NCI-H510A treated with DMSO at 0.1 percent for 48 hours (cell line): ENCODE measurements around the gene PPP2R5A.
"Not testable (repeated sequence)": the region's sequence is repeated elsewhere in the genome, so short reads cannot be mapped to it uniquely, and the experiment has no call there.

Source experiments
- DNase-seq: peaks from one replicate; lab custom pipeline; 2025; lab: John Stamatoyannopoulos, UW

Gene PPP2R5A

GRCh38 chr1:212297338-212297737 lies 12.1 kb downstream of the PPP2R5A start:
- no peak for DNase-seq

GRCh38 chr1:212301580-212301979 lies 16.4 kb downstream of the PPP2R5A start:
- no peak for DNase-seq

DNA sequence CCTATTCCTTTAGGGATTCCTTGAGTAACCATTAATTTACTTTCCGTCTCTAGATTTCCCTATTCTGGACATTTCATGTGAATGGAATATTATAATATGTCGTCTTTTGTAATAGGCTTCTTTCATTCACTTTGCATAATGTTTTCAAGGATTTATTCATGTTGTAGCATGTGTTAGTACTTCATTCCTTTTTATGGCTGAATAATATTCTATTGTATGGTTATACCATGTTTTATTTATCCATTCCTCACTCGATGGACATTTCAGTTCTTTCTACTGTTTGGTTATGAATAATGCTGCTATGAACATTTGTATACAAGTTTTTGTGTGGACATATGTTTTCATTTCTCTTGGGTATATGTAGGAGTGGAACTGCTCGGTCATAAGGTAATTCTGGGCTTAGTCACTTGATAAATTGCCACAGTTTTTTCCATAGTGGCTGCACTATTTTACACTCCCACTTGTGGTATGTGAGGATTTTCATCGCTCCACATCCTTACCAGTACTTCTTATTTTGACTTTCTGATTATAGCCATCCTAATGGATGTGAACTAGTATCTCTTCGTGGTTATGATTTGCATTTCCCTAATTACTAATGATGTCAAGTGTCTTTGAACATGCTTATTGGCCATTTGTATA lies 17.7 kb downstream of the PPP2R5A start:
- no peak for DNase-seq

DNA sequence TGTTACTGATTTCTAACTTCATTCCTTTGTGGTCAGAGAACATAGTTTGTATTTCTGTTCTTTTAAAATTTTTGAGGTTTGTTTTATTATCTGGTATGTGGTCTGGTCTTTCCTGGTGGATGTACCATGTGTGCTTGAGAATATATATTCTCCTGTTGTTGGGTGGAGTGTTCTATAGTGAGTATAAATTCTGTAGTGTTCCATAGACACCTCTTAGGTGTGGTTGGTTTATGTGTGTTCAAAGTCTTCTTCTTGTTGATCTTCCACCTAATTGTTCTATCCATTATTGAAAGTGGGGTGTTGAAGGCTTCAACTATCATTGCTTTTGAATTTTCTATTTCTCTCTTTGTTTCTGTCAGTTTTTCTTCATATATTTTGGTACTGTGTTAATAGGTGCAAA lies 20.1 kb downstream of the PPP2R5A start:
- no peak for DNase-seq

DNA sequence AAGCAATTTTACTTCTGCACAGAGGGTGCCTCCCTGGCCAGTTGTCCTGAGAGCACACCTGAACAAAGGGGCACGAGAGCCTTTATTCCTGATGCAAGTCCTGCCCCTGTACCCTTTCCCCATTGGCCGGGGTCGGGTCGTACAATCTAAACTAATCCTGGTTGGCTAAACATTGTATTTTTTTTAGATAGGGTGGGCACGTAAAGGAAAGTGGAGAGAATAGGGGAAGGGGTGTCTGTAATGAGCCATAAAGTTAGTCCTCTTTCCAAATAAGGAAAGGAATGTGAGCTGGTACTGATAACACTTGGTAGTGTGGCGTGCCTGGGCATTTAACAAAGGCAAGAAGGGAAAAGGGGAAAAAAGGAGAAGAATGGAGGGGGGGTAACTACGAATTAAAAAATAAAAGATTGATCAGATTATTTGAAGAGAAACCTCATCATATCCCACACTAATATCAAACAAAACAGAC lies 20.8 kb downstream of the PPP2R5A start:
- not testable (repeated sequence) for DNase-seq

GRCh38 chr1:212309967-212310366 lies 24.8 kb downstream of the PPP2R5A start:
- no peak for DNase-seq

DNA sequence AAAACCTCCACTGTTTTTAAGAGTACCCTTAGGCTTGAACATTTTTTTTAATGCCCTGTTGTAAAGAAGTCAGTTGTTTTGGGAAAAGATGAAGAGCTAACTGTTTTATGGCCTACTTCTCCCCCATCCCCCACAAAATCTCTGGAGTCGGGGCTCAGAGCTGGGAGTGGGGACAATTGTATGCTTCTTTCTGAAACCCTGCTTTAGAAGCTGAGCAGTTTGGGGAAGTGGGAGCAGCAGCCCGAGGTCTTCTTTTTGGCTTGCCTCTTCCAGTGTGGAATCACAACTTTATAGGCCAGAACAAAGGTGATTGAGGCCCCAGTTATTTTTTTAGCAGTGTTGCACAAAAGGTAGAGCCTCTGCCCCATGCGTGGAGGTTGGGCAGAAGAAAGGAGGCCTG lies 25.2 kb downstream of the PPP2R5A start:
- DNase-seq = no peak

- DNase-seq = no peak
Measured at GRCh38 chr1:212311836-212312497, 26.8 kb downstream of the PPP2R5A start.

DNA sequence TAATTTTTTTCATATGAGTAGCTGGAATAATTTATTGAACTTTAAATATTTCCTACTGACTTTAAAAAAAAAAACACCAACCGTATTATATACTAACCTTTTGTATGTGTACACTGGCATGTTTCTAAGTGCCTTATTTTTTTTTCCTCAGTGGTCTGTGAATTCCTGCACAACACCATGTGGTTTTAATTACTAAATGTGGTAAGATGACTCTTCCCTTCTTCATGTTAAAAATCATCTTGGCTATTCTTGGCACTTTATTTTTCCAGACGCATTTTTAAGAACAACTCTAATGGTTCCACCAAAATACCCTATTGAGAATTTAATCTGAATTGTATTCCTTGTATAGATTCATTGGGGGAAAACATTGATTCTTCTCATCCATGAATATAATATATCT lies 28.4 kb downstream of the PPP2R5A start:
- DNase-seq = no peak

DNA sequence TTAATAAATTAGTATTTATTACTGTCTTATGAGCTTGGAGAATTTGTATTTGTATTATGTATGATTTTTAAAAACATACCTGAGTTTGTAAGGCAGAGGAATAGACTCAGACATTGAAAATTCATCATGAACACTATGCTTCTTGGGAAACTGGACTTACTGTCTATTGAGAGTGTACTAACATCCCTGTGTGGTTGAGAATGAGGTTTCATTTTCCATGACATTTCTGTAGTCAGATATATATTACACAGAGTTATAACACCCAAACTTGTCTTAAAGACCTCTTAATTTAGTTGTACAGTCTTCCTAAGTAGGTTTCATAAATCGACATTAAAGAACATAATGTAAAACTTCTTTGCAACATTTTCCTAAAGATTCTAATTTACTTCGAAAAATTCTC lies 30.0 kb downstream of the PPP2R5A start:
- no peak for DNase-seq

- DNase-seq = peak; percentile 30
Measured at GRCh38 chr1:212315907-212316306, 30.7 kb downstream of the PPP2R5A start.

- no peak for DNase-seq
Measured at GRCh38 chr1:212317916-212318315, 32.7 kb downstream of the PPP2R5A start.

DNA sequence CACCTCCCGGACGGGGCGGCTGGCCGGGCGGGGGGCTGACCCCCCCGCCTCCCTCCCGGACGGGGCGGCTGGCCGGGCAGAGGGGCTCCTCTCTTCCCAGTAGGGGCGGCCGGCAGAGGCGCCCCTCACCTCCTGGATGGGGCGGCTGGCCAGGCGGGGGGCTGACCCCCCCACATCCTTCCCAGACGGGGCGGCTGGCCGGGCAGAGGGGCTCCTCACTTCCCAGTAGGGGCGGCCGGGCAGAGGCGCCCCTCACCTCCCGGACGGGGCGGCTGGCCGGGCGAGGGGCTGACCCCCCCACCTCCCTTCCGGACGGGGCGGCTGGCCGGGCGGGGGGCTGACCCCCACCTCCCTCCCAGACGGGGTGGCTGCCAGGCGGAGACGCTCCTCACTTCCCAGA lies 35.8 kb downstream of the PPP2R5A start:
- DNase-seq = not testable (repeated sequence)

- no peak for DNase-seq
Measured at GRCh38 chr1:212323066-212323465, 37.9 kb downstream of the PPP2R5A start.

DNA sequence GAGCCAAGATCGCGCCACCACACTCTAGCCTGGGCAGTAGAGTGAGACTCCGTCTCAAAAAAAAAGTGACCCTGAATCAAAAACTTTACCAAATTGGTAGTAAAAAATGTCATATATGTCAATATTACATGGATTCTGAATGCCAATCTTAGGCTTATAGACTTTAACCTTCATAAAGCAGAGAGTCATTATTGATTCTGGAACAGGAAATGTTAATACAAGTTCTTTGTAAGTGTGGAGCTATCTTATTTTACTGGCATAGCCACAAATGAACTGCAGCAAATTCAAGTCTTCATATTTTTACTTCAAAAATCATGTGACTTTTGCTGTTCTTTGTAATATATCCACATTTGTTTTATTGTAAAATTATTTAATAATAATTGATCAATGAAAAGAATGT lies 41.3 kb downstream of the PPP2R5A start:
- no peak for DNase-seq

- DNase-seq = no peak
Measured at GRCh38 chr1:212328248-212328647, 43.0 kb downstream of the PPP2R5A start.

DNA sequence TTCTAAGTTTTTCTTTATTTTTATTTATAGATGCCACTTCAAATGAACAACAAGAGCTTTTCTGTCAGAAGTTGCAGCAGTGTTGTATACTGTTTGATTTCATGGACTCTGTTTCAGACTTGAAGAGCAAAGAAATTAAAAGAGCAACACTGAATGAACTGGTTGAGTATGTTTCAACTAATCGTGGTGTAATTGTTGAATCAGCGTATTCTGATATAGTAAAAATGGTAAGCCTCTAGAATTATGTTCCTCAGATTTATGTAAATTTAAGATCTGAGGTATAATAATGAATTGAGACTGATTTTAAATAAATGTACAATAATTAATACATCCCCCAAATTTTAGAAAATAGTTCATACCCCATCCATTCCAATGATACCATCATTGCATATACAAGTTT lies 43.9 kb downstream of the PPP2R5A start:
- DNase-seq = no peak

DNA sequence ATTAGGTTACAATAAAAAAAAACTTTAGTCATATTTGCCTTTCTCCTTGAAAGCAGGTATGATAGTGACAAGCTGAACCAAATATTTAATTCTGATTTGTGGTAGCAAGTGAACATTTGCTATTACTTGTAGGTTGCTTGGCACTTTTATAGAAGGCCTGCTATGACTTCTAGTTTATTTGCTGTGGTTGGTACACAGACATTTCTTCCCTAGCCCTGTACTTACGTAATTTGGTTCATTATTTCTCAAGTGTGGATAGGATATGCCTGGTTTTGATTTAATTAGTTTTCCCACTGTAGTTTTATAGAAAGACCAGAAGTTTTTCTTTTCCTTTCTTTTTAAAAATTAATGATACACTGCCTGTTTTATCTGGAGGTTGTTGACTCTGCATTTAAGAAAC lies 55.9 kb downstream of the PPP2R5A start:
- no peak for DNase-seq

- DNase-seq = no peak
Measured at GRCh38 chr1:212344905-212345304, 59.7 kb downstream of the PPP2R5A start.

GRCh38 chr1:212346601-212347000 lies 61.4 kb downstream of the PPP2R5A start:
- no peak for DNase-seq

DNA sequence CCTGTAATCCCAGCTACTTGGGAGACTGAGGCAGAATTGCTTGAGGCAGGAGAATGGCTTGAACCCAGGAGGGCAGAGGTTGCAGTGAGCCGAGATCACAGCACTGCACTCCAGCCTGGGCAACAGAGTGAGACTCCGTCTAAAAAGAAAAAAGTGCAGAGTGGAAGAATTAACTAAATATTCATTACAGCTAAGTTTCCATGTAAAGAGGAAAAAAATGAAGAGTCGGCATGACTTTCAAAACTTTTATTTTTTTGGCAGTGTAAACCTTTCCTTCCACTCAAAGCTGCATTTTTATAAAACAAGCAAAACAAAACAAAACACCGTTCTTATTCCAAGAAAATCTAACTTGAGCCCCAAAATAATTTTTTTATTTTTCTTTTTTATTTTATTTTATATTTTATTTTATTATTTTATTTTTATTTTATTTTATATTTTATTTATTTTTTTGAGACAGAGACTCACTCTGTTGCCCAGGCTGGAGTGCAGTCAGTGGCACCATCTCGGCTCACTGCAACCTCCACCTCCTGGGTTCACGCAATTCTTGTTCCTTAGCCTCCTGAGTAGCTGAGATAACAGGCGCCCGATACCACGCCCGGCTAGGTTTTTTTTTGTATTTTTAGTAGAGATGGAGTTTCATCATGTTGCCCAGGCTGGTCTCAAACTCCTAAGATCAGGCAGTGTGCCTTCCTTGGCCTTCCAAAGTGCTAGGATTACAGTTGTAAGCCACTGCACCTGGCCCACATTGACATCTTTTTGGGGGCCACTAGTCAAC lies 66.6 kb downstream of the PPP2R5A start:
- DNase-seq = no peak

- DNase-seq = no peak
Measured at GRCh38 chr1:212353181-212353580, 68.0 kb downstream of the PPP2R5A start.

GRCh38 chr1:212354464-212354863 lies 69.3 kb downstream of the PPP2R5A start:
- DNase-seq = no peak
